Trophoblast cell (in vitro differentiated cells and primary cell): ENCODE measurements around the gene PPFIA2.

Source experiments
- DNase-seq, 2 donors: peaks; one replicate each; pipeline ENCODE4 v3.0.0-alpha.2; 2016
- H2AFZ ChIP-seq: 2 replicates; pipeline ENCODE4 v1.6.1; 2013; ENCODE audit warnings: low read length, moderate library complexity, mild to moderate bottlenecking; ENCODE audit not compliant: insufficient read depth, poor library complexity
- H2AK5ac ChIP-seq: 2 replicates; pipeline ENCODE4 v1.6.1; 2013; ENCODE audit warnings: mild to moderate bottlenecking, low read length
- H2BK120ac ChIP-seq: 2 replicates; pipeline ENCODE4 v1.6.1; 2013; ENCODE audit warnings: low read length, mild to moderate bottlenecking, moderate library complexity; ENCODE audit not compliant: insufficient read depth, poor library complexity
- H2BK12ac ChIP-seq: 2 replicates; pipeline ENCODE4 v1.6.1; 2013; ENCODE audit warnings: mild to moderate bottlenecking, low read length, moderate library complexity
- H2BK5ac ChIP-seq: 2 replicates; pipeline ENCODE4 v1.6.1; 2013; ENCODE audit warnings: low read length, low read depth, moderate library complexity, mild to moderate bottlenecking; ENCODE audit not compliant: poor library complexity
- H3K14ac ChIP-seq: 2 replicates; pipeline ENCODE4 v1.6.1; 2013; ENCODE audit warnings: mild to moderate bottlenecking, low read length
- H3K18ac ChIP-seq: 2 replicates; pipeline ENCODE4 v1.6.1; 2013; ENCODE audit warnings: mild to moderate bottlenecking, low read length
- H3K23ac ChIP-seq: 2 replicates; pipeline ENCODE4 v1.6.1; 2013; ENCODE audit warnings: low read length
- H3K27ac ChIP-seq: 2 replicates; pipeline ENCODE4 v1.5.1; 2013; ENCODE audit warnings: low read depth, mild to moderate bottlenecking, inconsistent platforms, low read length, moderate library complexity
- H3K27me3 ChIP-seq: 2 replicates; pipeline ENCODE4 v1.6.1; 2013; ENCODE audit warnings: inconsistent platforms, mild to moderate bottlenecking, low read length, moderate library complexity; ENCODE audit not compliant: insufficient read depth
- H3K36me3 ChIP-seq, 2 experiments: 1 replicate in 1 of 2; 2 replicates in 1 of 2; pipeline ENCODE4 v1.6.1; 2013; ENCODE audit warnings: low read length in 2 of 2, mild to moderate bottlenecking in 2 of 2, moderate library complexity in 1 of 2; ENCODE audit not compliant: insufficient read depth in 2 of 2, control insufficient read depth in 1 of 2
- H3K4ac ChIP-seq: 2 replicates; pipeline ENCODE4 v1.6.1; 2013; ENCODE audit warnings: low read depth, mild to moderate bottlenecking, low read length, moderate library complexity
- H3K4me1 ChIP-seq, 2 experiments: 1 replicate in 1 of 2; 2 replicates in 1 of 2; pipeline ENCODE4 v1.6.1; 2013; ENCODE audit warnings: low read length in 2 of 2, mild to moderate bottlenecking in 2 of 2, moderate library complexity in 1 of 2; ENCODE audit not compliant: insufficient read depth in 2 of 2, control insufficient read depth in 1 of 2
- H3K4me2 ChIP-seq: 2 replicates; pipeline ENCODE4 v1.6.1; 2013; ENCODE audit warnings: inconsistent platforms, mild to moderate bottlenecking, low read length, moderate library complexity
- H3K4me3 ChIP-seq: 2 replicates; pipeline ENCODE4 v1.5.1; 2013; ENCODE audit warnings: mild to moderate bottlenecking, low read depth, low read length, inconsistent platforms
- H3K79me1 ChIP-seq: one replicate; pipeline ENCODE4 v1.6.1; 2013; ENCODE audit warnings: low read length
- H3K79me2 ChIP-seq: 2 replicates; pipeline ENCODE4 v1.6.1; 2013; ENCODE audit warnings: low read length, mild to moderate bottlenecking; ENCODE audit not compliant: control insufficient read depth, insufficient read depth, poor library complexity
- H3K9ac ChIP-seq: 2 replicates; pipeline ENCODE4 v1.6.1; 2013; ENCODE audit warnings: mild to moderate bottlenecking, low read length
- H3K9me3 ChIP-seq: 2 replicates; pipeline ENCODE4 v1.6.1; 2013; ENCODE audit warnings: low read depth, mild to moderate bottlenecking, control low read depth, inconsistent platforms, low read length; ENCODE audit not compliant: insufficient read depth
- H4K12ac ChIP-seq: 2 replicates; pipeline ENCODE4 v1.6.1; 2013; ENCODE audit warnings: low read depth, mild to moderate bottlenecking, low read length, moderate library complexity
- H4K8ac ChIP-seq: 2 replicates; pipeline ENCODE4 v1.6.1; 2013; ENCODE audit warnings: low read depth, mild to moderate bottlenecking, low read length, moderate library complexity
- H4K91ac ChIP-seq: one replicate; pipeline ENCODE4 v1.6.1; 2013; ENCODE audit warnings: low read depth, mild to moderate bottlenecking, low read length, moderate library complexity
- WGBS: extraction: QIAGEN DNeasy Blood & Tissue Kit; methylation state at CpG from one replicate; pipeline ENCODE4 v1.1.7; 2013; ENCODE audit warnings: missing lambda C conversion rate; ENCODE audit not compliant: insufficient read length, insufficient coverage; ENCODE audit errors: extremely low coverage; 5-methylcytosine and 5-hydroxymethylcytosine counted together

PPFIA2 gene

GRCh38 chr12:81224626-81225025, 534.5 kb downstream of the PPFIA2 start:
- no peak overlapping the region for H4K12ac ChIP-seq
- no peaks in the 10 kb centered on the region for H3K36me3 ChIP-seq
- H2AK5ac ChIP-seq, result no peak overlapping the region
- H3K9me3 ChIP-seq, result no peaks in the 10 kb centered on the region
- no peaks in the 10 kb centered on the region for H3K79me2 ChIP-seq
- peaks cover 0 to under 1% of the 10 kb centered on the region in 2 experiments for H3K4me1 ChIP-seq
- no peak overlapping the region for H3K9ac ChIP-seq
- no peak overlapping the region for H2BK120ac ChIP-seq
- no peak overlapping the region for H3K4ac ChIP-seq
- no peak overlapping the region for H3K18ac ChIP-seq
- H4K8ac ChIP-seq, result no peak overlapping the region
- no peak for DNase-seq
- no peaks in the 10 kb centered on the region for H3K27me3 ChIP-seq
- H2BK5ac ChIP-seq, result no peak overlapping the region
- H3K4me3 ChIP-seq, result no peak overlapping the region
- no peak overlapping the region for H3K14ac ChIP-seq
- WGBS, result no CpG with 5 or more reads among the region's 6 CpGs
- no peak overlapping the region for H2BK12ac ChIP-seq
- no peak overlapping the region for H2AFZ ChIP-seq
- H3K23ac ChIP-seq, result no peak overlapping the region
- H3K4me2 ChIP-seq, result no peak overlapping the region
- no peak overlapping the region for H3K27ac ChIP-seq
- no peak overlapping the region for H4K91ac ChIP-seq
- no peaks in the 10 kb centered on the region for H3K79me1 ChIP-seq

GRCh38 chr12:81222846-81223592, 536.1 kb downstream of the PPFIA2 start:
- H4K12ac ChIP-seq, result no peak overlapping the region
- no CpG with 5 or more reads among the region's 5 CpGs for WGBS
- H3K27me3 ChIP-seq, result no peaks in the 10 kb centered on the region
- H2AFZ ChIP-seq, result no peak overlapping the region
- no peak overlapping the region for H2BK12ac ChIP-seq
- no peak overlapping the region for H3K14ac ChIP-seq
- H3K27ac ChIP-seq, result no peak overlapping the region
- no peak overlapping the region for H2AK5ac ChIP-seq
- H3K79me2 ChIP-seq, result no peaks in the 10 kb centered on the region
- H3K4me1 ChIP-seq, result no peaks in the 10 kb centered on the region
- no peak for DNase-seq
- no peak overlapping the region for H2BK5ac ChIP-seq
- H3K36me3 ChIP-seq, result no peaks in the 10 kb centered on the region
- H3K23ac ChIP-seq, result no peak overlapping the region
- no peak overlapping the region for H4K8ac ChIP-seq
- no peak overlapping the region for H3K9ac ChIP-seq
- no peaks in the 10 kb centered on the region for H3K79me1 ChIP-seq
- no peak overlapping the region for H2BK120ac ChIP-seq
- no peak overlapping the region for H4K91ac ChIP-seq
- no peak overlapping the region for H3K4me3 ChIP-seq
- H3K9me3 ChIP-seq, result no peaks in the 10 kb centered on the region
- no peak overlapping the region for H3K4me2 ChIP-seq
- H3K4ac ChIP-seq, result no peak overlapping the region
- H3K18ac ChIP-seq, result no peak overlapping the region

GRCh38 chr12:81221681-81222080, 537.5 kb downstream of the PPFIA2 start:
- Histone ChIP-seq H3K79me1 (no peaks in the 10 kb centered on the region), H3K9ac (no peak overlapping the region), H3K27me3 (no peaks in the 10 kb centered on the region), H3K14ac (no peak overlapping the region), H3K79me2 (no peaks in the 10 kb centered on the region), H4K12ac (no peak overlapping the region), H2AFZ (no peak overlapping the region), H3K4me3 (no peak overlapping the region), H3K18ac (no peak overlapping the region), H2BK120ac (no peak overlapping the region), H3K36me3 (no peaks in the 10 kb centered on the region), H4K91ac (no peak overlapping the region), H3K23ac (no peak overlapping the region), H3K9me3 (no peaks in the 10 kb centered on the region), H2BK12ac (no peak overlapping the region), H3K27ac (no peak overlapping the region), H3K4me2 (no peak overlapping the region), H3K4ac (no peak overlapping the region), H2AK5ac (no peak overlapping the region), H4K8ac (no peak overlapping the region), H2BK5ac (no peak overlapping the region), H3K4me1 (no peaks in the 10 kb centered on the region)
- DNase-seq, result no peak
- no CpG with 5 or more reads among the region's 1 CpG for WGBS

GRCh38 chr12:81216739-81217138, 542.4 kb downstream of the PPFIA2 start:
- no peak overlapping the region for H2AFZ ChIP-seq
- H2BK12ac ChIP-seq, result no peak overlapping the region
- no peak overlapping the region for H3K4ac ChIP-seq
- no peak for DNase-seq
- no peak overlapping the region for H2BK5ac ChIP-seq
- H3K14ac ChIP-seq, result no peak overlapping the region
- H3K9ac ChIP-seq, result no peak overlapping the region
- no peaks in the 10 kb centered on the region for H3K27me3 ChIP-seq
- H3K23ac ChIP-seq, result no peak overlapping the region
- H4K8ac ChIP-seq, result no peak overlapping the region
- no peaks in the 10 kb centered on the region for H3K79me1 ChIP-seq
- no peaks in the 10 kb centered on the region for H3K9me3 ChIP-seq
- H4K91ac ChIP-seq, result no peak overlapping the region
- H3K27ac ChIP-seq, result no peak overlapping the region
- no peak overlapping the region for H2BK120ac ChIP-seq
- no peak overlapping the region for H3K4me3 ChIP-seq
- no peak overlapping the region for H3K4me2 ChIP-seq
- H2AK5ac ChIP-seq, result no peak overlapping the region
- no peaks in the 10 kb centered on the region for H3K79me2 ChIP-seq
- WGBS, result no CpG with 5 or more reads among the region's 3 CpGs
- no peaks in the 10 kb centered on the region for H3K36me3 ChIP-seq
- no peak overlapping the region for H4K12ac ChIP-seq
- H3K18ac ChIP-seq, result no peak overlapping the region
- H3K4me1 ChIP-seq, result no peaks in the 10 kb centered on the region
